ENCODE measurements around the gene NRG2. TPM values are rescaled to one million over a fixed set of nuclear protein-coding genes. Genes with fewer than 3 reads are reported as not detected.

NRG2 gene
- total and polyA plus RNA-seq, 3 experiments from 2014 or later, result 0.18 to 0.24 TPM; not detected in 1

DNA sequence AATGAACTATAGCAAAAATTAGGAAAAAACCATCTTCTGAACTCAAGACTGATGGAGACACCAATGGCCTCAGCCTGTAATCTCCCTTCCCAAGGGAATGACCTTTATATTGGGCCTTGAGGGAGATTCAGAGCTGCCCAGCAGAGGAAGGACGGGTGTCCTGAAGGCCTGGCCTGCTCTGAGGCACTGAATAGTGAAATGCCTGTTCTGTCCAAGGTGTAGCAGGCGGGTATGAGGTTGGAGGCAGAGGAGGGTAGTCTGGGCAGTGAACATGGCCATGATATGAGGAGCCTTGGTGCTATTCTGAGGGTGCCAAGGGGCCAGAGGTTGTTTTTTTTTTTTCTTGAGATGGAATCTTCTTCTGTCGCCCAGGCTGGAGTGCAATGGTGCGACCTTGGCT, 222.5 kb downstream of the NRG2 start:
- Mint-ChIP-seq H3K4me3 (no peak overlapping the region), H3K27ac (no peak overlapping the region), H3K9me3 (peaks cover 3 to 12% (median 7%) of the 10 kb centered on the region in 5 donors), H3K27me3 (peaks cover 13 to 35% of the 10 kb centered on the region in 2 donors), H3K4me1 (no peaks in the 10 kb centered on the region), H3K36me3 (peaks cover 0 to 5% (median 0%) of the 10 kb centered on the region in 3 donors)
- CTCF ChIA-PET, result no interaction called here
- DNase-seq, result no peak
- Histone ChIP-seq H3K4me1 (ENCODE audit: insufficient read depth, low read length) (no peaks in the 10 kb centered on the region), H3K9me3 (ENCODE audit: low read length) (no peaks in the 10 kb centered on the region), H3K36me3 (ENCODE audit: insufficient read depth, low read length) (no peaks in the 10 kb centered on the region), H3K27me3 (ENCODE audit: insufficient read depth, low read length, poor library complexity, severe bottlenecking) (no peaks in the 10 kb centered on the region), H3K4me3 (ENCODE audit: low read length) (no peak overlapping the region), H3K27ac (ENCODE audit: low read depth, low read length) (no peak overlapping the region)
- POLR2A ChIA-PET, result no interaction called here

DNA sequence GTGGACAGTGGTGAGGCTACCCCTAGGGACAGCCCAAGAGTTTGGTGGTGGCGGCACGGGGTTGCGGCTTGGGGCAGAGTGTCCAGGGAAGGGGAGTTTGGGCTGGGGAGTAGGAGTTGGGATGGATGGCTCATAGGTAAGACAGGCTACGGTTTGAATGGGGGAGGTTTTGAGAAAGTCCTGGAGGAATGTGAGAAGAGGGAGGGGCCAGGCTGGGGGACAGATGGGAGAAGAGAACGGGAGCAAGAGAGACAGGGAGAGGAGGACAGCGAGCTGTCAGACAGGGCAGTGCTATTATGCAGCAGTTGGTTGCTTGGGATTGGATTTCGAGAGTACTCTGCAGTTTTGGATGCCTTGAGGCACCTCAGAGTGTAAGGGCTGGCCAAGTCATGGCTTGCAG, 223.0 kb downstream of the NRG2 start:
- no peak overlapping the region for H3K4me3 Mint-ChIP-seq
- H3K27ac ChIP-seq (ENCODE audit: low read depth, low read length), result no peak overlapping the region
- H3K27me3 Mint-ChIP-seq, result peaks cover 13 to 39% of the 10 kb centered on the region in 2 donors
- ChIA-PET CTCF (no interaction called here), POLR2A (no interaction called here)
- peaks cover 0 to 5% (median 0%) of the 10 kb centered on the region in 3 donors for H3K36me3 Mint-ChIP-seq
- no peaks in the 10 kb centered on the region for H3K36me3 ChIP-seq (ENCODE audit: insufficient read depth, low read length)
- no peaks in the 10 kb centered on the region for H3K4me1 Mint-ChIP-seq
- no peaks in the 10 kb centered on the region for H3K9me3 ChIP-seq (ENCODE audit: low read length)
- no peaks in the 10 kb centered on the region for H3K27me3 ChIP-seq (ENCODE audit: insufficient read depth, low read length, poor library complexity, severe bottlenecking)
- H3K9me3 Mint-ChIP-seq, result peaks cover 3 to 12% (median 7%) of the 10 kb centered on the region in 5 donors
- no peak overlapping the region for H3K27ac Mint-ChIP-seq
- no peaks in the 10 kb centered on the region for H3K4me1 ChIP-seq (ENCODE audit: insufficient read depth, low read length)
- no peak overlapping the region for H3K4me3 ChIP-seq (ENCODE audit: low read length)
- no peak for DNase-seq

DNA sequence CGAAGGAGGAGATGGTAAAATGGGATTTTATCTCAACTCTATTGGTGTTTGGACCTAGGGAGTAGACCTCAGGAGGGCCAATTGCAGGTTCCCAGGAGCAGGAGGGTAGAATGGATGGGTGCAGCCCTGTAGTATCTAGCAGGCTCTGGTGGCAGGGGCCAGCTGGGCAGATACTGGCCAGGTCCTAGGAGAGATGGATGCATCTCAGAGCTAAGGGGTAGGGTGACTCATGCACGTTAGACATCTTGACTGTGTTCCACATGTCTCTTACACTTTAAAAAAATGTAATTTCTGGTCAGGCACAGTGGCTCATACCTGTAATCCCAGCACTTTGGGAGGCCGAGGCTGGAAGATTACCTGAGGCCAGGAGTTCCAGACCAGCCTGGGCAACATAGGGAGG, 225.1 kb downstream of the NRG2 start:
- Histone ChIP-seq H3K9me3 (ENCODE audit: low read length) (no peaks in the 10 kb centered on the region), H3K4me3 (ENCODE audit: low read length) (no peak overlapping the region), H3K27me3 (ENCODE audit: insufficient read depth, low read length, poor library complexity, severe bottlenecking) (no peaks in the 10 kb centered on the region), H3K27ac (ENCODE audit: low read depth, low read length) (no peak overlapping the region), H3K4me1 (ENCODE audit: insufficient read depth, low read length) (no peaks in the 10 kb centered on the region), H3K36me3 (ENCODE audit: insufficient read depth, low read length) (no peaks in the 10 kb centered on the region)
- no peak overlapping the region for H3K4me3 Mint-ChIP-seq
- no peaks in the 10 kb centered on the region for H3K4me1 Mint-ChIP-seq
- no peak for DNase-seq
- peaks cover 13 to 36% of the 10 kb centered on the region in 2 donors for H3K27me3 Mint-ChIP-seq
- H3K27ac Mint-ChIP-seq, result no peak overlapping the region
- peaks cover 3 to 12% (median 7%) of the 10 kb centered on the region in 5 donors for H3K9me3 Mint-ChIP-seq
- peaks cover 0 to 5% (median 0%) of the 10 kb centered on the region in 3 donors for H3K36me3 Mint-ChIP-seq
- POLR2A ChIA-PET, result no interaction called here
- CTCF ChIA-PET, result no interaction called here

DNA sequence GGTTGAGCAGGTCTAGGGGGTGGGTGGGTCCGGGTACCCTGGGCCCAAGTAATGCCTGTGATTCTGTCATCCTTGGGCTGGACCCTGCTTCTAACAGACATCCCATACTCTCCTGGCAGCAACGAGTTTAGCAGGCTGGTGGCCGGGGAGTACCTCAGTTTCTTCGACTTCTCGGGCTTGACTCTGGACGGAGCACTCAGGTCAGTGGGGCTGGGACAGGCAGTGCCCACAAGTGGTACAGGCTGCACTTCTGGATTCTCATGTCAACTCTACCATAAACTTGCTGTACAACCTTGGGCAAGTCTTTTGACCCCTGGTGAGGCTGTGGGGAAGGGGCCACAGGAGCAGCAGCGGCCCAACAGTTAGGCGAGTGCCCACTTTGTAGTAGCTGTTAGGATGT, 225.7 kb downstream of the NRG2 start:
- Mint-ChIP-seq H3K4me3 (no peak overlapping the region), H3K36me3 (peaks cover 0 to 5% (median 0%) of the 10 kb centered on the region in 3 donors)
- CTCF ChIA-PET, result no interaction called here

DNA sequence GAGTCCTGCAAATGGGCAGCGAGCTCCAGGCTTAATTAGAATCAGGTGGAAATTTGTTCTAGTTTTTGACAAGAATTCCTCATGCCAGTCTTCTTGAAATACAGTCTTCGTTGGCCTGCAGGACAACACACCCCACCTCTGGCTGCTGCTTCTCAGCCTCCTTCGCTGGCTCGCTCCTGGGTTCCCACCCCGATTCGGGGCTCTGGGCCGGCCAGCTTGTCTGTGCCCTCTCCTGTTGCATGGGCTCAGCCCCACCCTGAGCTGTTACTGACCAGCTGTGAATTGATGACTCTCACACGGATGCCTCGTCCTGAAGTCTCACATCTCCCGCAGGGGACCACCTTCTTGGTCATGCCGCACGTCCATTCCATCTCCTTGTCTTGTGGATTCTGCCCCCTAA, 226.5 kb downstream of the NRG2 start:
- ChIA-PET POLR2A (interaction anchor here (0.6 kb wide), 1 partner anchor 586 kb away, joined by 7 read pairs; no protein-coding TSS in a partner anchor), CTCF (interaction anchor here (0.7 kb wide), 1 partner anchor 29 kb away, joined by 3 read pairs; no protein-coding TSS in a partner anchor)
- peaks cover 3 to 12% (median 7%) of the 10 kb centered on the region in 5 donors for H3K9me3 Mint-ChIP-seq
- H3K36me3 Mint-ChIP-seq, result peaks cover 0 to 5% (median 0%) of the 10 kb centered on the region in 3 donors
- no peaks in the 10 kb centered on the region for H3K4me1 Mint-ChIP-seq
- H3K9me3 ChIP-seq (ENCODE audit: low read length), result no peaks in the 10 kb centered on the region
- H3K27ac ChIP-seq (ENCODE audit: low read depth, low read length), result no peak overlapping the region
- no peak overlapping the region for H3K4me3 Mint-ChIP-seq
- H3K27me3 ChIP-seq (ENCODE audit: insufficient read depth, low read length, poor library complexity, severe bottlenecking), result no peaks in the 10 kb centered on the region
- no peaks in the 10 kb centered on the region for H3K4me1 ChIP-seq (ENCODE audit: insufficient read depth, low read length)
- peaks cover 14 to 41% of the 10 kb centered on the region in 2 donors for H3K27me3 Mint-ChIP-seq
- no peak for DNase-seq
- no peak overlapping the region for H3K27ac Mint-ChIP-seq
- no peak overlapping the region for H3K4me3 ChIP-seq (ENCODE audit: low read length)
- no peaks in the 10 kb centered on the region for H3K36me3 ChIP-seq (ENCODE audit: insufficient read depth, low read length)

More for the DNA sequence above, 225.7 kb downstream of the NRG2 start:
- H3K27ac Mint-ChIP-seq, result no peak overlapping the region
- POLR2A ChIA-PET, result no interaction called here
- no peaks in the 10 kb centered on the region for H3K4me1 Mint-ChIP-seq
- Histone ChIP-seq H3K36me3 (ENCODE audit: insufficient read depth, low read length) (no peaks in the 10 kb centered on the region), H3K27me3 (ENCODE audit: insufficient read depth, low read length, poor library complexity, severe bottlenecking) (no peaks in the 10 kb centered on the region), H3K4me3 (ENCODE audit: low read length) (no peak overlapping the region), H3K4me1 (ENCODE audit: insufficient read depth, low read length) (no peaks in the 10 kb centered on the region), H3K27ac (ENCODE audit: low read depth, low read length) (no peak overlapping the region), H3K9me3 (ENCODE audit: low read length) (no peaks in the 10 kb centered on the region)
- peaks cover 16 to 38% of the 10 kb centered on the region in 2 donors for H3K27me3 Mint-ChIP-seq
- peaks cover 3 to 12% (median 7%) of the 10 kb centered on the region in 5 donors for H3K9me3 Mint-ChIP-seq
- DNase-seq, result no peak

DNA sequence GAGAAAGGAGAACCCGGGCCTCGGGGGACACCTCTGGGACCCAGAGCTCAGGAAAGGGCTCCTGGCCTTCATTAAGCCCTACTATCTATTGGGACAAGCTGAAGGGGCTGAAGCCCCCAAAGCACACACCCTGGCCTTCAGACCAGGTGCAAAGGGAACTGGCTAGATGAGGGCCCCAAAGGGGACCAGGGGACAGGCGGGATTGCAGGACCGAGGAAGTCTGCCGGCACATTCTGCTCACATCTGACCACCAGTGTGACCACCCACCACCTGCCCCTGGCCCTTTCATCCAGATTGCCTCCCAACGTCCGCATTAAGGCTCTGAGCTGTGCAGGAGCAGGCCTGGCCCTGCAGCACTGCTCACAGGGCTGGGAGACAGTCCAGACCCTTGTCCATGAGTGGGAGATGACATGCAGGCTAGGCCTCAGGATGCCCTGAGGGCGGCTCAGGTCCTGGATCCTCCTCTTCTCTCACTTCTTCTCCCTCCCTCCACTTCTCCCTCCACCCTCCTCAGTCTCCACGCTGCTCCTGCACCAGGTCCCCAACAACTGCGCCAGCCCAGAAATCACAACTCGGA, 228.3 kb downstream of the NRG2 start:
- no peaks in the 10 kb centered on the region for H3K4me1 ChIP-seq (ENCODE audit: insufficient read depth, low read length)
- no peak overlapping the region for H3K27ac Mint-ChIP-seq
- no peak overlapping the region for H3K27ac ChIP-seq (ENCODE audit: low read depth, low read length)
- ChIA-PET POLR2A (no interaction called here), CTCF (no interaction called here)
- peaks cover 0 to 5% (median 0%) of the 10 kb centered on the region in 3 donors for H3K36me3 Mint-ChIP-seq
- no peak overlapping the region for H3K4me3 Mint-ChIP-seq
- no peak for DNase-seq
- H3K27me3 Mint-ChIP-seq, result peaks cover 17 to 40% of the 10 kb centered on the region in 2 donors
- H3K9me3 ChIP-seq (ENCODE audit: low read length), result no peaks in the 10 kb centered on the region
- no peaks in the 10 kb centered on the region for H3K36me3 ChIP-seq (ENCODE audit: insufficient read depth, low read length)
- no peaks in the 10 kb centered on the region for H3K27me3 ChIP-seq (ENCODE audit: insufficient read depth, low read length, poor library complexity, severe bottlenecking)
- H3K4me3 ChIP-seq (ENCODE audit: low read length), result no peak overlapping the region
- H3K4me1 Mint-ChIP-seq, result no peaks in the 10 kb centered on the region
- H3K9me3 Mint-ChIP-seq, result peaks cover 2 to 12% (median 7%) of the 10 kb centered on the region in 5 donors

DNA sequence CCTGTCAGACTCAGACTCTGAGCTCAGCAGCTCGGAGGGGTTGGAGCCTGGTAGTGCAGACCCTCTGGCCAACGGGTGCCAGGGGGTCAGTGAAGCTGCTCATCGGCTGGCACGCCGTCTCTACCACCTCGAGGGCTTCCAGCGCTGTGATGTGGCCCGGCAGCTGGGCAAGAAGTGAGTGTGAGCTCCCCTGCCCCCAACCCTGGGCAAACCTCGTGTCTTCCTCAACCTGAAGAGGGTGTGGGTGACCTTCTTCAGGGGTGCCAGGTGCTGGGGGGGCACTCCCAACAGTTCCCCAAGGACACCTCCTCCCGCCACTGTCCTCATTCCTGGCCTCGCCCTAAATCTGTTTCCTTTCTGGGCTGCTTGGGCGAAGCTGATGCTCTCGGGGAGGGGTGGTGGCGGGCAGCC, 228.9 kb downstream of the NRG2 start:
- Mint-ChIP-seq H3K9me3 (peaks cover 0 to 9% (median 7%) of the 10 kb centered on the region in 5 donors), H3K36me3 (peaks cover 0 to 5% (median 0%) of the 10 kb centered on the region in 3 donors), H3K27ac (no peak overlapping the region), H3K4me3 (no peak overlapping the region), H3K27me3 (peaks cover 17 to 38% of the 10 kb centered on the region in 2 donors), H3K4me1 (no peaks in the 10 kb centered on the region)
- POLR2A ChIA-PET, result no interaction called here
- H3K27me3 ChIP-seq (ENCODE audit: insufficient read depth, low read length, poor library complexity, severe bottlenecking), result no peaks in the 10 kb centered on the region
- no peak for DNase-seq
- no peaks in the 10 kb centered on the region for H3K36me3 ChIP-seq (ENCODE audit: insufficient read depth, low read length)
- H3K4me1 ChIP-seq (ENCODE audit: insufficient read depth, low read length), result no peaks in the 10 kb centered on the region
- no peaks in the 10 kb centered on the region for H3K9me3 ChIP-seq (ENCODE audit: low read length)
- H3K4me3 ChIP-seq (ENCODE audit: low read length), result no peak overlapping the region
- CTCF ChIA-PET, result no interaction called here
- H3K27ac ChIP-seq (ENCODE audit: low read depth, low read length), result no peak overlapping the region

DNA sequence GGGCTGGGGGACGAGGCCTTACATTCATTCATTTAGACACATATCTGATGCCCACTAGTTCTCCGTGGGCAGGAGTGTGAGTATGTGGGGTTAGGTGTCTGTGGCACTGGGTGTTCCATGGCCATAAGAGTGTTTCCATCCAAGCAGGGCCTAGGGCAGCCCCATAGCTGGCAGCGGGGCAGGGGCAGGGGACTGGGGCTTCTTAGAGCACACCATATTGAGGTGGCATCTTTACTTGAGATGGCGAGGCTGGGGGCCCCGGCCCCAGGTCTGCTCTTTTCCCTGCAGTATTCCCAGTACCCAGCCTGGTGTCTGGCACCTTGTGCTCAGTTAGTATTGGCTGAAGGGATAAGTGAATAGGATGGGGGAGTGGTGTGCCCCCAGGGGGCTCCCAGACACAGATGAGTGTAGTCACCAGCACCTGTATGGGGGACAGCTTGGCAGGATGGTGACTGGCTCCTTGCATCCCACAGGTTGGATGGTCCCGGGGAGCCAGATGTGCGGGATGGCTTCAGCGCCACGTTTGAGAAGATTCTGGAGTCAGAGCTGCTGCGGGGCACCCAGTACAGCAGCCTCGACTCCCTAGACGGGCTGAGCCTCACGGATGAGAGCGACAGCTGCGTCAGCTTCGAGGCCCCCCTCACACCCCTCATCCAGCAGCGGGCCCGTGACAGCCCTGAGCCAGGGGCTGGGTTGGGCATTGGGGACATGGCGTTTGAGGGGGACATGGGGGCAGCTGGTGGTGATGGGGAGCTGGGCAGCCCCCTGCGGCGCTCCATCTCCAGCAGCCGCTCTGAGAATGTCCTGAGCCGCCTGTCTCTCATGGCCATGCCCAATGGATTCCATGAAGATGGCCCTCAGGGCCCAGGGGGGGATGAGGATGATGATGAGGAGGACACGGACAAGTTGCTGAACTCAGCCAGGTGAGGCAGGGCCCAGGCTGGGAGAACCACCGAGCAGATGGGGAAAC, 230.0 kb downstream of the NRG2 start:
- DNase-seq, result no peak
- Histone ChIP-seq H3K27me3 (ENCODE audit: insufficient read depth, low read length, poor library complexity, severe bottlenecking) (no peaks in the 10 kb centered on the region), H3K9me3 (ENCODE audit: low read length) (no peaks in the 10 kb centered on the region), H3K27ac (ENCODE audit: low read depth, low read length) (no peak overlapping the region), H3K36me3 (ENCODE audit: insufficient read depth, low read length) (no peaks in the 10 kb centered on the region), H3K4me1 (ENCODE audit: insufficient read depth, low read length) (no peaks in the 10 kb centered on the region), H3K4me3 (ENCODE audit: low read length) (no peak overlapping the region)
- no peak overlapping the region for H3K27ac Mint-ChIP-seq
- H3K9me3 Mint-ChIP-seq, result peaks cover 0 to 3% (median 0%) of the 10 kb centered on the region in 5 donors
- ChIA-PET CTCF (no interaction called here), POLR2A (no interaction called here)
- no peaks in the 10 kb centered on the region for H3K4me1 Mint-ChIP-seq
- no peak overlapping the region for H3K4me3 Mint-ChIP-seq
- H3K36me3 Mint-ChIP-seq, result no peaks in the 10 kb centered on the region
- H3K27me3 Mint-ChIP-seq, result peaks cover 18 to 41% of the 10 kb centered on the region in 2 donors

Data from CD8-positive, alpha-beta memory T cell (primary cell).